T-helper 1 cell treated with Interleukin-12 subunit alpha and Interleukin-12 subunit beta and Interleukin-4 antibody, amounts not matched to agents 30 ng/mL and 1 ng/mL, for 36 hours (primary cell): Measurements from ENCODE around the gene SPC24. TPM values are rescaled to one million over a fixed set of nuclear protein-coding genes. Genes with fewer than 3 reads are reported as not detected.
"Not testable (repeated sequence)": the region's sequence is repeated elsewhere in the genome, so short reads cannot be mapped to it uniquely, and the experiment has no call there.

Source experiments
- intact Hi-C: fragments of 100-400 bp; cut with micrococcal nuclease; formaldehyde crosslinking; loops from one replicate; pipeline ENCODE4 v1.15.1; 2024
- total RNA-seq: library from RNA; stranded (reverse); gene quantifications from 2 replicates; pipeline ENCODE4 v1.2.3, GENCODE V29; 2022

SPC24 gene
- total RNA-seq, 1 donor from 2014 or later = 35.6 TPM

GRCh38 chr19:11131471-11131870 lies 24.1 kb downstream of the SPC24 start:
- intact Hi-C loops = loop anchor here (1.0 kb wide), 1 partner anchor 95 kb away; no protein-coding TSS in a partner anchor

DNA sequence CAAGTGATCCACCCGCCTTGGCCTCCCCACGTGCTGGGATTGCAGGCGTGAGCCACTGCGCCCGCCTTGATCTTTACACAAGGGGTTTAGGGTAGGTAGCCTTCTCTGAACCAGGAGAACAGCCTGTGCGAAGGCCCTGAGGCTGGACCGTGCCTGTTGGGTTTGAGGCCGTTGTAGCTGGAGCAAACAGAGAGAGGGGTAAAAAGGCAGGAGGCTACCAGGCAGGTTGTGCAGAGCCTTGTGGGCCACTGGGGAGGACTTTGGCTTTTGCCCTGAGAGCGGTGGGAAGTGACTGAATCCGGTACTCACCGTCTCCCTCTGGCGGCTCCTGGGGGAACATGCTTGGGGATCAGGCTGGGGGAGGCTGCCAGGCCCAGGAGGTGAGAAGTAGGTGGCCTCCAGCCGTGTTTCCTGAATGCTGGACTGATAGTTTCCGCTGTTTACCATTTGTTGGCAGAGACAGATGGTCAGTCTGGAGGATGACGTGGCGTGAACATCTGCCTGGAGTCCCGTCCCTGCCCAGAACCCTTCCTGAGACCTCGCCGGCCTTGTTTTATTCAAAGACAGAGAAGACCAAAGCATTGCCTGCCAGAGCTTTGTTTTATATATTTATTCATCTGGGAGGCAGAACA lies 24.6 kb downstream of the SPC24 start:
- intact Hi-C loops = loop anchor here (1.0 kb wide), 1 partner anchor 95 kb away; no protein-coding TSS in a partner anchor

- intact Hi-C loops = loop anchor here (2.0 kb wide), 1 partner anchor 355 kb away; no protein-coding TSS in a partner anchor
Measured at GRCh38 chr19:11127905-11128304, 27.7 kb downstream of the SPC24 start.

DNA sequence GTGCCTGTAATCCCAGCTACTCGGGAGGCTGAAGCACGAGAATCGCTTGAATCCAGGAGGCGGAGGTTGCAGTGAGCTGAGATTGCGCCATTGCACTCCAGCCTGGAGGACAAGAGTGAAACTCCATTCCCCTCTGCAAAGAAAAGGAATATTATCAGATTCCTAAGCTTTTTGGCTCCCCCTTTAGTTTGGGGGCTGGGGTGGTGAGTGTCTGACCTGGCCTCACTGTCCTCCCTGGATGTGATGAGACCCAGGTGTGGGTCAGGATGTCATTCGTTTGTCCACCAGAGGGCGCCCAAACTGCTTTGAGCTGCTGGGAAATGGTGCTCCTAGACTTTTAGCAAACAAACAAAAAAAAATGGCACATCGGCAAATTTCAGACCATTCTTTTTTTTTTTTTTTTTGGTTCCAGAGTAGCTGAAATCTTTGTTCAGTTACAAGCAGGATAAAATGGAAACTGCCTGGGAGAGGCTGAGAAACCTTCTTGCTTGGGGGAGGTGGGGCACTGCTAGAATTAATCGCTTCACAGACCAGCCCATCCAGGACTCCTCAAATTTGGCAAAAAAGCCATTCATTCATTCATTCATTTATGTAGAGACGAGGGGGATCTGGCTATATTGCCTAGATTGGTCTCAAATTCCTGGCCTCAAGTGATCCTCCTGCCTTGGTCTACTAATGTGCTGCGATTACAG lies 29.4 kb downstream of the SPC24 start:
- intact Hi-C loops = loop anchor here (1.0 to 2.0 kb wide), 2 partner anchors 90 to 357 kb away; no protein-coding TSS in a partner anchor

DNA sequence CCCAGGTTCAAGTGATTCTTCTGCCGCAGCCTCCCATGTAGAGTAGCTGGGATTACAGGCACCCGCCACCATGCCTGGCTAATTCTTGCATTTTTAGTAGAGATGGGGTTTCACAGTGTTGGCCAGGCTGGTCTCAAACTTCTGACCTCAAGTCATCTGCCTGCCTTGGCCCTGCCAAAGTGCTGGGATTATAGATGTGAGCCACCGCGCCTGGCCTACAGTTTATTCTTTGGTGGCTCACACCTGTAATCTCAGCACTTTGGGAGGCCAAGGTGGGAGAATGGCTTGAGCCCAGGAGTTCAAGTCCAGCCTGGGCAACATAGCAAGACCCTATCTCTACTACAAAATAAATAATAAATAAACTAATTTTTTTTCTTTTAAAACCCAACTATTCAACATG lies 31.4 kb downstream of the SPC24 start:
- intact Hi-C loops = not testable (repeated sequence)

GRCh38 chr19:11123114-11123513 lies 32.5 kb downstream of the SPC24 start:
- intact Hi-C loops = no loop called here

DNA sequence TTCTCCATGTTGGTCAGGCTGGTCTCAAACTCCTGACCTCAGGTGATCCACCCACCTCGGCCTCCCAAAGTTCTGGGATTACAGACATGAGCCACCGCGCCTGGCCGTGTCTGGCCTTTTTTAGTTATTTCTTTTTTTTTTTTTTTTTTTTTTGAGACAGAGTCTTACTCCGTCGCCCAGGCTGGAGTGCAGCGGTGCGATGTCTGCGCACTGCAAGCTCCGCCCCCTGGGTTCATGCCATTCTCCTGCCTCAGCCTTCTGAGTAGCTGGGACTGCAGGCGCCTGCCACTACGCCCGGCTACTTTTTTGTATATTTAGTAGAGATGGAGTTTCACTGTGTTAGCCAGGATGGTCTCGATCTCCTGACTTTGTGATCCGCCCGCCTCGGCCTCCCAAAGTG lies 33.6 kb downstream of the SPC24 start:
- intact Hi-C loops = not testable (repeated sequence)

GRCh38 chr19:11116507-11116906 lies 39.1 kb downstream of the SPC24 start:
- intact Hi-C loops = no loop called here

GRCh38 chr19:11115895-11116446 lies 39.6 kb downstream of the SPC24 start:
- intact Hi-C loops = no loop called here

DNA sequence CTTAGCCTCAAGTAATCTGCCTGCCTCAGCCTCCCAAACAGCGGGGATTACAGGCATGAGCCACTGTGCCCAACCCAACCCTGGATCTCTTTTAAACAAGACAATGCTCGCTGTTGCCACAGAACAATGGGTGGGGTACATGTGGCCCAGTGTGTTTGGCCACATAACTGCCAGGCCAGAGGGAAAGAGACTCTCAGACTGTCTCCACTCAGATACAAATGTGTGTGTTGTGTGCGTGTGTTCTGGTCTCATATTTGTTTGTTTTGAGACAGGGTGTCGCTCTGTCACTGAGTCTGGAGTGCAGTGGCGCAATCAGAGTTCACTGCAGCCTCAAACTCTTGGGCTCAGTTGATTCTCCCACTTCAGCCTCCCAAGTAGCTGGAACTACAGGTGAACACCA lies 40.5 kb downstream of the SPC24 start:
- intact Hi-C loops = no loop called here

GRCh38 chr19:11113140-11113708 lies 42.4 kb downstream of the SPC24 start:
- intact Hi-C loops = no loop called here

GRCh38 chr19:11111771-11112144 lies 43.8 kb downstream of the SPC24 start:
- intact Hi-C loops = no loop called here

GRCh38 chr19:11111117-11111770 lies 44.3 kb downstream of the SPC24 start:
- intact Hi-C loops = no loop called here

DNA sequence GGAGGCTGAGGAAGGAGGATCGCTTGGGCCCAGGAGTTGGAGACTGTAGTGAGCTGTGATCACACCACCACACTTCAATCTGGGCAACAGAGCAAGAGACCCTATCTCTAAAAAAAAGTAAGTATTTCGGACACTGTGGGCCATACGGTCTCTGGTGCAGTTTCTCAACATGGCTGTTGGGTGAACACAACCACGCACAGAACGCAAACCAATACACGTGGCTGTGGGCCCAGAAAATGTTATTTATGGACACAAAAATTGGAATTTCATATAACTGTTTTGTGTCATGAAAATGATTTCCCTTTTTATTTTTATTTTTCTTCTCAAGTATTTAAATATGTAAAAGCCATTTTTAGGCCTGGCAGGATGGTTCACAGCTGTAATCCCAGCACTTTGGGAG lies 46.8 kb downstream of the SPC24 start:
- intact Hi-C loops = no loop called here

GRCh38 chr19:11106477-11106876 lies 49.1 kb downstream of the SPC24 start:
- intact Hi-C loops = no loop called here

DNA sequence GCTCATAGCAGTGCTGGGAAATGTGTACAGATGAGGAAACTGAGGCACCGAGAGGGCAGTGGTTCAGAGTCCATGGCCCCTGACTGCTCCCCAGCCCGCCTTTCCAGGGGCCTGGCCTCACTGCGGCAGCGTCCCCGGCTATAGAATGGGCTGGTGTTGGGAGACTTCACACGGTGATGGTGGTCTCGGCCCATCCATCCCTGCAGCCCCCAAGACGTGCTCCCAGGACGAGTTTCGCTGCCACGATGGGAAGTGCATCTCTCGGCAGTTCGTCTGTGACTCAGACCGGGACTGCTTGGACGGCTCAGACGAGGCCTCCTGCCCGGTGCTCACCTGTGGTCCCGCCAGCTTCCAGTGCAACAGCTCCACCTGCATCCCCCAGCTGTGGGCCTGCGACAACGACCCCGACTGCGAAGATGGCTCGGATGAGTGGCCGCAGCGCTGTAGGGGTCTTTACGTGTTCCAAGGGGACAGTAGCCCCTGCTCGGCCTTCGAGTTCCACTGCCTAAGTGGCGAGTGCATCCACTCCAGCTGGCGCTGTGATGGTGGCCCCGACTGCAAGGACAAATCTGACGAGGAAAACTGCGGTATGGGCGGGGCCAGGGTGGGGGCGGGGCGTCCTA lies 50.5 kb downstream of the SPC24 start:
- intact Hi-C loops = no loop called here

DNA sequence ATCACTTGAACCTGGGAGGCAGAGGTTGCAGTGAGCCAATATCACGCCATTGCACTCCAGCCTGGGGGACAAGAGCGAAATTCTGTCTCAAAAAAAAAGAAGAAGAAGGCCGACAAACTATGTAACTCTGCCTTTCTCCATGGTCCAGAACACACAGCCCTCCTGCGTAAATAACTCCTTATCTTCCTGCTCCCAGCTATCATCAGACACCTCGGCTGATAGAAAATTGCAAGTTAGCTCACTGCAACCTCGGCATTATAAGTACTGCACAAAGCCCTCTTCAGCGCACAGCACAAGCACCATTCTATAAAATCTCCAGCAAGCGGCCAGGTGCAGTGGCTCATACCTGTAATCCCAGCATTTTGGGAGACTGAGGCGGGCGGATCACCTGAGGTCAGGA lies 51.9 kb downstream of the SPC24 start:
- intact Hi-C loops = not testable (repeated sequence)

- intact Hi-C loops = no loop called here
Measured at GRCh38 chr19:11102944-11103343, 52.6 kb downstream of the SPC24 start.

DNA sequence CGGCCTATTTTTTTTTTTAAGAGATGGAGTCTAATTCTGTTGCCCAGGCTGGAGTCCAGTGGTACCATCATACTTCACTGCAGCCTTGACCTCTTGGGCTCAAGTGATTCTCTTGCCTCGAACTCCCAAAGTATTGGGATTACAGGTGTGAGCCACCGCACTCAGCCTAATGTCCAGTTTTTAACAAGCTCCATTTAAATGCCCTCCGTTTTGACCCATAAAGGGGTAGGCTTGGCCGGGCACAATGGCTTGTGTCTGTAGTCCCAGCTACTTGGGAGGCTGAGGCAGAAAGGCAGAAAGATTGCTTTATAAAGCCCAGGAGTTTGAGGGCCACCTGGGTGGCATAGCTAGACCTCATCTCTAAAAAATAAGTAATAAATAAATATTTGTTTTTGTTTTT lies 54.5 kb downstream of the SPC24 start:
- intact Hi-C loops = no loop called here

DNA sequence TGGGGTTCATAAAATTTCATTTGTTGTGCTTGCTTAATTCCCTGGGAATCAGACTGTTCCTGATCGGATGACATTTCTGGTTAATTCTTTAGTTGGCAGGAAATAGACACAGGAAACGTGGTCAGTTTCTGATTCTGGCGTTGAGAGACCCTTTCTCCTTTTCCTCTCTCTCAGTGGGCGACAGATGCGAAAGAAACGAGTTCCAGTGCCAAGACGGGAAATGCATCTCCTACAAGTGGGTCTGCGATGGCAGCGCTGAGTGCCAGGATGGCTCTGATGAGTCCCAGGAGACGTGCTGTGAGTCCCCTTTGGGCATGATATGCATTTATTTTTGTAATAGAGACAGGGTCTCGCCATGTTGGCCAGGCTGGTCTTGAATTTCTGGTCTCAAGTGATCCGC lies 55.5 kb downstream of the SPC24 start:
- intact Hi-C loops = no loop called here

GRCh38 chr19:11098861-11099260 lies 56.7 kb downstream of the SPC24 start:
- intact Hi-C loops = loop anchor here (5.0 to 10.0 kb wide), 3 partner anchors 38 to 904 kb away; partner anchors contain the start of genes DNMT1 and ILF3
